SU-DHL-6 (cell line): ENCODE measurements around the gene EGFL7.

Experiments used
- H2AFZ ChIP-seq: fragments of 200-600 bp; sonication (generic); 2 replicates; pipeline ENCODE4 v1.6.1; 2014; ENCODE audit warnings: low read depth, mild to moderate bottlenecking, moderate library complexity, mixed read lengths, antibody characterized with exemption, low read length; ENCODE audit not compliant: severe bottlenecking
- H3F3A ChIP-seq: fragments of 200-600 bp; shearing (Covaris generic); 2 replicates; pipeline ENCODE4 v1.6.0; 2016; ENCODE audit warnings: antibody characterized with exemption, mild to moderate bottlenecking; ENCODE audit not compliant: insufficient read depth
- H3K27ac ChIP-seq: fragments of 200-600 bp; sonication (generic); 2 replicates; pipeline ENCODE4 v1.5.1; 2016; ENCODE audit warnings: low read depth, mild to moderate bottlenecking, low read length, moderate library complexity, mixed read lengths
- H3K27me3 ChIP-seq: fragments of 200-600 bp; sonication (generic), shearing (Covaris generic); 2 replicates; pipeline ENCODE4 v1.6.0; 2014; ENCODE audit warnings: mild to moderate bottlenecking, low read length
- H3K36me3 ChIP-seq: fragments of 200-600 bp; sonication (generic); 2 replicates; pipeline ENCODE4 v1.6.1; 2014; ENCODE audit warnings: mild to moderate bottlenecking, low read length, mixed read lengths
- H3K4me2 ChIP-seq: fragments of 300-600, 200-600 bp; shearing (Covaris generic), sonication (generic); 2 replicates; pipeline ENCODE4 v1.6.0; 2014; ENCODE audit warnings: low read length, low read depth, mild to moderate bottlenecking; ENCODE audit not compliant: poor library complexity, severe bottlenecking
- H3K4me3 ChIP-seq: fragments of 200-600 bp; sonication (generic); 2 replicates; pipeline ENCODE4 v1.5.1; 2014; ENCODE audit warnings: antibody characterized with exemption, low read length, mild to moderate bottlenecking, mixed read lengths; ENCODE audit not compliant: insufficient read depth, poor library complexity, severe bottlenecking
- H3K79me2 ChIP-seq: fragments of 200-600 bp; sonication (generic); 2 replicates; pipeline ENCODE4 v1.6.1; 2014; ENCODE audit warnings: mild to moderate bottlenecking, low read length, moderate library complexity; ENCODE audit not compliant: insufficient read depth
- H3K9ac ChIP-seq: fragments of 200-600 bp; sonication (generic); 2 replicates; pipeline ENCODE4 v1.7.0; 2014; ENCODE audit warnings: mild to moderate bottlenecking, low read length
- H3K9me2 ChIP-seq: fragments of 200-600 bp; sonication (generic); replicated peaks from 2 replicates; pipeline ENCODE4 v1.6.1; 2014; ENCODE audit warnings: low read length; ENCODE audit not compliant: insufficient read depth
- H3K9me3 ChIP-seq: fragments of 200-600 bp; sonication (generic); 2 replicates; pipeline ENCODE4 v1.6.1; 2014; ENCODE audit warnings: low read length, mixed read lengths; ENCODE audit not compliant: insufficient read depth
- H4K20me1 ChIP-seq: fragments of 200-600 bp; sonication (generic); 2 replicates; pipeline ENCODE4 v1.6.1; 2014; ENCODE audit warnings: low read depth, mild to moderate bottlenecking, antibody characterized with exemption, low read length, moderate library complexity, mixed read lengths
- EZH2phosphoT487 ChIP-seq: fragments of 200-600 bp; sonication (generic), shearing (Covaris generic); conservative IDR thresholded peaks from 2 replicates; pipeline ENCODE4 v1.6.1; 2018; ENCODE audit warnings: mild to moderate bottlenecking, antibody characterized with exemption, low read length, moderate library complexity, mixed read lengths
- TF ChIP-seq, protein P1 (sequence below): fragments of 200-600 bp; sonication (generic); IDR thresholded peaks from one replicate; pipeline ENCODE4 v1.5.1; 2017; ENCODE audit warnings: antibody characterized with exemption, mild to moderate bottlenecking, low read length, moderate library complexity; ENCODE audit not compliant: insufficient read depth, poor library complexity, severe bottlenecking

The EGFL7 gene

DNA sequence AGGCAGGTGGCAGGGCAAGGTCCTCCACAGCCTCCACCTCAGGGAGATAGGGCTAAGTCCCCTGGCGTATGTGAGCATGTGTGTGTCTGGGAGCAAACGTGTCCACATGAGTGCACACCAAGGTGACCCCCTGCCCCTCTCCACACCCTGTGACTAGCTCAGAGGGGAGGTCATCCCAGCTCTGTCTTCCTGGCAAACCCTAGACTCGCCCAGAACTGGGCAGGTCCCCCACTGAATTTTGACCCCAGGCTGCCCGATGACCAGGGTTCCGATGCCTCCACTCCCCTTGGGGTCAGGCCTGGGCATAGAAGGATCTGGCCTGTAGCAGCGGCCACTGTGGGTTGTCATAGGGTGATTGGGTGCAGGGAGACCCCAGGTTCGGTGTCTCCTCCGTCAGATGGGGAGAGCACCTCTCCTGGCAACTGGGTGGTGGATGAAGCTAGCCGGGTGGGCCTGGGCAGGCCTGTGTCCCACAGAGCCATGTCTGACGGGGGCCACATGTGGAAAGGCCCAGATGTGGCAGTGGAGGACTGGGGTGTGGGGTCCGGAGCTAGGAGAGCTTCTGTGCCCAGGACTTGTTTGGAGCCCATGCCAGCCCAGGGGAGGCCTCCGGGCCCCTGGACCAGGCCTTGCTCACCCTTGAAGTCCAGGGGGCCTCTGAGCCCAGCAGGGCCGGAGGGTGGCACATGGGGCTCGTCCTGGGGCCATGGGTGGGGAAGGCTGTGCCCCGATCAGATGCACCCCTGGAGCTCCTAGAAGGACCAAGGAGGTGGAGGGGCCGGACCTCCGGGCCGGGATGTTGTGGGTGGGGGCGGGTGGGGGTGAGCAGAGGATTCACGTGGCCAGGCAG, 55.9 kb downstream of the EGFL7 start:
- no peak overlapping the region for H3K27ac ChIP-seq
- H3K9me2 ChIP-seq: no peaks in the 10 kb centered on the region
- 0 out of 2 replicates have a peak, but pooled peaks cover under 1% of the 10 kb centered on the region for H3K36me3 ChIP-seq
- H3K79me2 ChIP-seq: no peaks in the 10 kb centered on the region
- no peak overlapping the region for H3K4me3 ChIP-seq
- H3K9ac ChIP-seq: no peak overlapping the region
- H3K9me3 ChIP-seq: no peaks in the 10 kb centered on the region
- H3K4me2 ChIP-seq: no peak overlapping the region
- no peak overlapping the region for H2AFZ ChIP-seq
- TF ChIP-seq EZH2phosphoT487: no peak
- TF ChIP-seq, protein P1, sequence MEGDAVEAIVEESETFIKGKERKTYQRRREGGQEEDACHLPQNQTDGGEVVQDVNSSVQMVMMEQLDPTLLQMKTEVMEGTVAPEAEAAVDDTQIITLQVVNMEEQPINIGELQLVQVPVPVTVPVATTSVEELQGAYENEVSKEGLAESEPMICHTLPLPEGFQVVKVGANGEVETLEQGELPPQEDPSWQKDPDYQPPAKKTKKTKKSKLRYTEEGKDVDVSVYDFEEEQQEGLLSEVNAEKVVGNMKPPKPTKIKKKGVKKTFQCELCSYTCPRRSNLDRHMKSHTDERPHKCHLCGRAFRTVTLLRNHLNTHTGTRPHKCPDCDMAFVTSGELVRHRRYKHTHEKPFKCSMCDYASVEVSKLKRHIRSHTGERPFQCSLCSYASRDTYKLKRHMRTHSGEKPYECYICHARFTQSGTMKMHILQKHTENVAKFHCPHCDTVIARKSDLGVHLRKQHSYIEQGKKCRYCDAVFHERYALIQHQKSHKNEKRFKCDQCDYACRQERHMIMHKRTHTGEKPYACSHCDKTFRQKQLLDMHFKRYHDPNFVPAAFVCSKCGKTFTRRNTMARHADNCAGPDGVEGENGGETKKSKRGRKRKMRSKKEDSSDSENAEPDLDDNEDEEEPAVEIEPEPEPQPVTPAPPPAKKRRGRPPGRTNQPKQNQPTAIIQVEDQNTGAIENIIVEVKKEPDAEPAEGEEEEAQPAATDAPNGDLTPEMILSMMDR: no peak
- H3F3A ChIP-seq: peaks cover 7% of the 10 kb centered on the region; the same call in 1 of the 2 replicates
- no peaks in the 10 kb centered on the region for H3K27me3 ChIP-seq
- no peaks in the 10 kb centered on the region for H4K20me1 ChIP-seq

DNA sequence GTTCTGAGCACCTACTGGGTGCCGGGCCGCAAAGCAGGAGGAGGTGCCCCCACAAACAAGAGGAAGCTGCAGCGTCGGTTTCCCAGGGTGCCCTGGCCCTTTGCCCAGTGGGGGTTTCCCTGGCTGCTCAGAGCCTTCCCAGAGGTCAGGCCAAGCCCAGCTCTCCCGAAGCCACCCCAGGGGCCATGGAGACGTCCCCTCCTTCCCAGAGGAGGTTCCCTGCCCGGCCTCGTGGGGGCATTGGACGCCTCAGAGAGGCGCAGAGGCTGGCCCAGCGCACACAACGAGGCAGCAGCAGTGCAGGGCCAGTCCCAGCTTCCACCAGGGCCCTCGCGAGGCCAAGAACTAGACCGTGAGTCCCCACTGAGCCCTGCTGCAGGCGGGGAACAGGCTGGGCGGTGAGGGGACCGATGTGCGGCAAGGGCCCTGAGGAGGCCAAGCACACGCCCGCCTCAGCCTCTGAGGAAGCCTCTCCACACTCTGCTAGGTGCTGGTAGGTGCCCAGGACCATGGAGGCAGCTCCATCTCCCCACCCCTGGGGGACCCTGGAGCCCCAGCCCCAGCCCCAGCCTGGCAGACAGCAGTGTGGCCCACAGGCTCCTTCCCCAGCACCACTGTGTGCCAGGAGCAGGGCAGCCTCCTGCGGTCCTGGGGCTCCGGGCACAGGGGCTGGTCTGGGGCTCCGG, 56.6 kb downstream of the EGFL7 start:
- Histone ChIP-seq H3K9me2 (no peaks in the 10 kb centered on the region), H3K36me3 (peaks cover 8% of the 10 kb centered on the region), H2AFZ (no peak overlapping the region), H3K9ac (no peak overlapping the region), H4K20me1 (no peaks in the 10 kb centered on the region), H3F3A (peaks cover 14% of the 10 kb centered on the region), H3K27me3 (no peaks in the 10 kb centered on the region), H3K27ac (no peak overlapping the region), H3K4me2 (no peak overlapping the region), H3K79me2 (no peaks in the 10 kb centered on the region), H3K4me3 (no peak overlapping the region), H3K9me3 (no peaks in the 10 kb centered on the region)
- no peak for TF ChIP-seq EZH2phosphoT487
- TF ChIP-seq, protein P1: no peak

DNA sequence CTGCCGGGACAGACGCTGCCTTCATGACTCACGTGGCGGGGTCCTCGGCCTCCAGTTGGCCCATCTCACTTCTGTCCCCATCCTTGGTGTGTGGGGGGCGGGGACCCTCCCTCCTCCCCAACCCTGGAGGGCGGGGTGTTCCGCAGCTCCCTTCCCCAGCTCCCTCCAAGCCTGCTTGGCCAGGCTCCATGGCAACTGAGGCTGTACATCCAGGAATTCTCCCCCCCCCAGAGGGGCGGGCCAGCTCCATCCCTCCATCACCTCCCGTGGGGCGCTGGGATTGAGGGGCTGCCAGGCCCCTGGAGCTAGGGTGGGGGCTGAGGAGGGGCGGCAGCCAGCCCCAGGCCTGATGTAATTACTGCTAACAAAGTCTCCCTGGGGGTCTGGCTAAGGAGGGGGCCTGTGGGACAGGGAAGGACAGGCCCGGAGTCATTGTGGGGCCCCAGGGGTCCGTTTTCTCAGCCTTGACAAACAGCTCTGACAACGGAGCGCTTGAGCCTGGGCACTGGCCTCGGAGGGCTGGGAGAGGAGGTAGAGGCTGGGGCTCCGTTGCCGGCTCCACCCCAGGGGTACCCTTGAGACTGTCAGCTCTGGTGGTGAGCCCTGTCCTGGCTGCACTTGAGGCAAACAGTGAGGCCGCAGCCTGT, 57.7 kb downstream of the EGFL7 start:
- H3F3A ChIP-seq: peaks cover 18% of the 10 kb centered on the region
- no peak overlapping the region for H2AFZ ChIP-seq
- no peak overlapping the region for H3K4me2 ChIP-seq
- no peaks in the 10 kb centered on the region for H3K27me3 ChIP-seq
- H3K4me3 ChIP-seq: no peak overlapping the region
- no peaks in the 10 kb centered on the region for H3K9me2 ChIP-seq
- H3K79me2 ChIP-seq: no peaks in the 10 kb centered on the region
- peaks cover 13% of the 10 kb centered on the region for H3K36me3 ChIP-seq
- no peaks in the 10 kb centered on the region; the same call in 1 of the 2 replicates for H4K20me1 ChIP-seq
- TF ChIP-seq, protein P1: no peak
- TF ChIP-seq EZH2phosphoT487: no peak
- H3K27ac ChIP-seq: no peak overlapping the region
- H3K9me3 ChIP-seq: no peaks in the 10 kb centered on the region
- no peak overlapping the region for H3K9ac ChIP-seq
